CD4-positive, alpha-beta T cell treated with Interleukin-10 for 1 hour (primary cell): ENCODE results near the gene CLDN18.

ENCODE experiments used
- DNase-seq: peaks from one replicate; pipeline ENCODE4 v3.0.0-alpha.2; 2020

CLDN18 gene

DNA sequence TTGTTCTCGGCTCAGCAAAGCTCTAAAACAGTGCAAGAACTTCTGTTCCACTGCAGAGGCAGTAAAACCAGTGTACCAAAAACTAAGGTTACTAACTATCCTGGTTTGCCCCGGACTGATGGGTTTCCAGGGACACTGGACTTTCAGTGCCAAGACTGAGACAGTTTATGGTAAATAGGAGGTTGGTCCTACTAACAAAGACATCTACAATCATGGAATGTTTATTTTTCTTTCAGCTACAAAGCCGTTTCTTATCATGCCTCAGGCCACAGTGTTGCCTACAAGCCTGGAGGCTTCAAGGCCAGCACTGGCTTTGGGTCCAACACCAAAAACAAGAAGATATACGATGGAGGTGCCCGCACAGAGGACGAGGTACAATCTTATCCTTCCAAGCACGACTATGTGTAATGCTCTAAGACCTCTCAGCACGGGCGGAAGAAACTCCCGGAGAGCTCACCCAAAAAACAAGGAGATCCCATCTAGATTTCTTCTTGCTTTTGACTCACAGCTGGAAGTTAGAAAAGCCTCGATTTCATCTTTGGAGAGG is 20.8 kb downstream of the CLDN18 start:
- DNase-seq = no peak

DNA sequence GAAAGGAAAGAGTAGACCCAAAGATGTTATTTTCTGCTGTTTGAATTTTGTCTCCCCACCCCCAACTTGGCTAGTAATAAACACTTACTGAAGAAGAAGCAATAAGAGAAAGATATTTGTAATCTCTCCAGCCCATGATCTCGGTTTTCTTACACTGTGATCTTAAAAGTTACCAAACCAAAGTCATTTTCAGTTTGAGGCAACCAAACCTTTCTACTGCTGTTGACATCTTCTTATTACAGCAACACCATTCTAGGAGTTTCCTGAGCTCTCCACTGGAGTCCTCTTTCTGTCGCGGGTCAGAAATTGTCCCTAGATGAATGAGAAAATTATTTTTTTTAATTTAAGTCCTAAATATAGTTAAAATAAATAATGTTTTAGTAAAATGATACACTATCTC is 21.6 kb downstream of the CLDN18 start:
- no peak for DNase-seq

DNA sequence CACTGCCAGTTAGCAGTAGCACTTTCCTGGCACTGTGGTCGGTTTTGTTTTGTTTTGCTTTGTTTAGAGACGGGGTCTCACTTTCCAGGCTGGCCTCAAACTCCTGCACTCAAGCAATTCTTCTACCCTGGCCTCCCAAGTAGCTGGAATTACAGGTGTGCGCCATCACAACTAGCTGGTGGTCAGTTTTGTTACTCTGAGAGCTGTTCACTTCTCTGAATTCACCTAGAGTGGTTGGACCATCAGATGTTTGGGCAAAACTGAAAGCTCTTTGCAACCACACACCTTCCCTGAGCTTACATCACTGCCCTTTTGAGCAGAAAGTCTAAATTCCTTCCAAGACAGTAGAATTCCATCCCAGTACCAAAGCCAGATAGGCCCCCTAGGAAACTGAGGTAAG is 22.6 kb downstream of the CLDN18 start:
- DNase-seq = no peak

- DNase-seq = no peak
These were observed 23.3 kb downstream of the CLDN18 start for GRCh38 chr3:138033202-138033691.

DNA sequence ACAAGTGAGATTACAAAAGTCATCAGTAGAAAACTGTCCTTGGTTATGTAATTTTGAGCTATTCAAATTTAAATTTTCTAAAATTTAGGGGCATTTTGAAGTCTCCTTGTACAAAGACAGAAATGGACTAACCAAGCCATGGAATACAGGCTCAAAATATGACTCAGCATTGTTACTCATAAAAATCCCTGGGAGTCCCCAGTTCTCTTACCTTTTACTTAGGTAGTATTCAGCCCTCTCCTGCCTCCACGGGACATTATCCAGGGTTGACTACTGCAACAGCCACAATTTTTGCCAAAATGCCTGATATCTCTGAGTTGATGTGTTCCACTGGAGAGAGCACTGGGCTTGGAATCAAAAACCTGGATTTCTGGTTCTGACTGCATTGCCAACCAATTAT is 25.0 kb downstream of the CLDN18 start:
- DNase-seq = no peak

- no peak for DNase-seq
These were observed 26.6 kb downstream of the CLDN18 start for GRCh38 chr3:138036572-138036971.

- no peak for DNase-seq
These were observed 28.9 kb downstream of the CLDN18 start for GRCh38 chr3:138038725-138039462.

DNA sequence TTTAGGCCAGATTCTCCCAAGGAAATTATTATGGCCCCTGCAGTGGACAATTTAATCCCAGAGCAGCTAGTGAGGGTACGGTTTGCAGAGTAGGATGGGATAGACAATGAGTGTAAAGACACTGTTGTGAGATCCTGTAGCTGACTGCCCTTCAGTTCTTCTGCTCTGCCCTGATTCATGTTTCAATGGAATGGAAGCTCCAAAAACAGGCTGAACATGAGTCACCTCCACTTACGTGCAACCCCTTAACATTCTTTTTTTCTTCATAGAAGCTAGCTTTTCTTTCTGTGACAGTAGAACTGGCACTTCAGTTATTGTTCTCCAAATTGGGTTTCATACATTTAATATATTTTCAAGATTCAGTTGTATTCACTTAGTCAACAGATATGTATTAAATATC is 32.1 kb downstream of the CLDN18 start:
- DNase-seq = no peak

- no peak for DNase-seq
These were observed 33.5 kb downstream of the CLDN18 start for GRCh38 chr3:138043266-138044029.

DNA sequence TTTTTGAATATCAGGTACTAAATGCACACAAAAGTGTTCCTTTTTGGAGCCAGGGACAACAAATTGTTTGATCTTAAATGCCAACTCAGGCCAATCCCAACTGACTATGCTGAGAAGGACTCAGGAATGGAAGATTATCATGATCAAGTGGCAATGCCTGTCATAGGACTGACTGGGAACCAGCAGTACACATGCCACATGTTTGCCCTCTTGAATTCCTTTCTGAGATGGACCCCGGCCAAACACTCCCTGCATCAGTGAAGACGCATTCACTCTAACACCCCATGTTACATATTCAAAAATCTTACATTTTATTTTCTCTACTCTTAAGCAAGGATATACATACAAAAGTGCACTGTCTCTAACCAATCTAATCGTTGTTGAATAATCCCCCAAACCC is 36.1 kb downstream of the CLDN18 start:
- no peak for DNase-seq

DNA sequence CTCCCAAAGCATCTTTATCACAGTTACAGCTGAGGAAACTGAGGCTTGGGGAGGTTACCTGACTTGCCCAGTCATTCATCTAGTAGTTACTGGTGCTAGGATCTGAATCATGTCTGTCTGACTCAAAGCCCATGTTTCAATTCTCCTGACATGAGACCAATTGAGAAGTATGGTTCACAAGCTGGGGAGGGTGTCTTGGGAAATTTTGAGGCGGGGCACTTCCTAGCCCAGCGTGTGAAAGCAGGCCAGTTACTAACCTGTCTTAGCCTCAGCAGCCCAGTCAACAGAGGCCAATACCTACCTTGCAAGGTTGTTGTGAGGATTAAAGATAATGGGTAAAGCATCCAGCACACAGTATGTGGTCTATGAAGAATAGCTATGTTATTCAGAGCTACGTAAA is 37.0 kb downstream of the CLDN18 start:
- no peak for DNase-seq

DNA sequence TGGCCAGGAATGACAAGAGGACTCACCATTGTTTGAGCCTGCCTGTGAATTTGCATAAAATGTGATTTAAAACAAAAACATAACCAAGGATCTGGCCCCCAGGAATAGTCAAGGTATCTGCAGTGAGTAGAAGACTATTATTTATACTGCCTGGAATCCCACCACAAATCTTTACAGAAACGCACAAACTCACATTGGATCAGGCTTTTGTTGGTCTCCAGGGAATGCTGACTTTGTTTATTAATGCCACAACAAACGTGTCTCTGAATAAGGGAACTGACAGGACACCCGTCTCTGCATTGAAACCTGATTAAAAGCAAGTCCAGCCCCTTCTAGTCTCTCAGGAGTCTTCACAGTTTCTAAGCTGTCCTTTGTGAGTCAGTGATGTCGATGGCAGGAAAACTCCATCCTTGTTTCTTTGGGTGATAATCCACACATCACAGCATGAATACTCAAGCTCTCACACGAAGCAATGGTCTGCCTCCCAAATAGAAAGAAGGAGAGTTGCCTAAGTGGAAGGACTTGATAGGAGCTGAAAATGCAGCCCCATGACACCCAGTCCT is 37.7 kb downstream of the CLDN18 start:
- no peak for DNase-seq

DNA sequence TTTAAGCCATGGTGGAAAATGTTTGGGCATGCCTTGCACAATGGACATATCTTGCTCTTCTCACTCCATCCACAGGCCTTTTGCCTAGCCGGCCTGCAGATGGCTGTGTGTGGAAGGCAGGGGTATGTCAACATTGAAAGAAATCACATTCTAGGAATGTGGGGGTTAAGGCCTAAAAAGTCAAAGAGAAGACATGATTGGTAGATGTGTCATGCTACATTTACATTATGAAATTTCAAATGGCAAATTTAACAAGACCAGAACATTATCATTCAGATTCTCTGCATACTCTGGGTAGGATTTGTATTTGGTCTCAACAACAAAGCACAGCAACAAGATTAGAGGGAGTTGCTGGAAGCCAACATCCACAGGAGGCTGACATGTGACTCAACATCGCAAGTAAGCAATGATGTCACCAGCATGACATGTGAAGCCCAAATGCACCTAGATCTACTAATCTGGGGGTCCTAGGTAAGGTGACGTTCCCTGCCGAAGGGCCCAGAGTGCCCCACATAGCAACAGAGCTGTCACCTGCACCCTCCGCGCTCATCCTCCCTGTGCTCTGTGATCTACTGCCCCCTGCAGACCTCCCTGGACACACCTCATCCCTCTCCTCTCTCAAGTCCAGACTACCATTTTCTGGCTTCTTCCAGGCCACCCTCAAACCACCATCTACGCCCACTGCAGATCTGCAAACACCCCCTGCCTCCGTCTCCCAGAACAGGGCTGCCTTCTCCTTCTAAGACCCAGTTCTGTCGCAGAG is 39.4 kb downstream of the CLDN18 start:
- DNase-seq = no peak

- DNase-seq = no peak
These were observed 42.2 kb downstream of the CLDN18 start for GRCh38 chr3:138051947-138052802.

GRCh38 chr3:138054057-138054456 is 44.1 kb downstream of the CLDN18 start:
- no peak for DNase-seq

DNA sequence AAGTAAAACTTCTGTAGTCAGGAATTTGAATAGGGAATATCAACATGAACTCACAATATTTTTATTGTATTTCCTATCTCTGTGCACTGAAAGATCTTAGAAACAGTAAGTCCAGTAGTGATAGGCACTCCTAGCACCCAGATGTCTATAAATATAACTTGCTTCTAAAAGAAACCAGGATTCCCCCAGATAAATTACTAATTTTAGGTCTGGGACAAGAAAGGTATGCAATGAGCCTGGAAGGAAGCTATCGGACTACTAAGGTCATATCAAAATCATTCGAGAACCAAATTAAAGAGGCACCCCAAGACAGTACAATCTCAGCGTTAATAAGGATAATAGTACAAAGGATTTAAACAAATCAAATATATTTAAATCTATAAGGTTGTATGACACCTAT is 47.4 kb downstream of the CLDN18 start:
- no peak for DNase-seq

DNA sequence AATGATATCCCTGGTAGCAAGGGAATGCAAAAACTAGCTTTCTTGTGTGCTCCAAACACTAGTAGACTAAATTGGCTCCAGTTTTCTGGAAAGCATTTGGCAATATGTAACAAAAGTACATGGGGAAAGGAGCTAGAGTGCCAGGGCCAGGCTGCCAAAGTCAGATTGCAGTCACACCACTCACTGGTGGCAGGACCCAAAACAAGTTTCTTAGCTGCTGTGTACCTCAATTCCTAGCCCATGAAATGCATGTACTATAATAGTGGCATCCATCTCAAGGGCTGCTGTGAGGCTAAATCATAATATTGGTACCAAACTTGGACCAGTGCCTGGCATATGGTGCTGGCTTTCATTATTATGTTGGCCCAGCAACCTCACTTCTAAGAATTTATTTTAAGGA is 49.3 kb downstream of the CLDN18 start:
- no peak for DNase-seq

DNA sequence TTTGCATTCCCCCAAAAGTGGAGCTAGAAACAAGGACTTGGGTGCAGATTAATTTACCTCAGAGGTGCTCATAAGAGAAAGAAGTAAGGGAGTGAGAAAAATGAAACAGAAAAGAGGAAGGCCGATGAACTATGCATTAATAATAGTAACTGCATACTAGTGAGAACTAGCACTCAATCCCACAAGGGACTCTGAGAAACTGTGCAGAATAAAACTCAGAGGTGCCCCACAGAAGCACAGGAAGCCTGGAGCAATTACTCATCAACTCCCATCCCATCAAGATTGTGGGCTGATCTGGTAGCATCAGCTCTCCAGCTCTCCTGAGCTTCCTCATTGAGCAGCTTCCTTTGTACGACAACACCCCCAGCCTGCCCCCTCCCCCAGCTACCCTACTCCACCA is 50.8 kb downstream of the CLDN18 start:
- no peak for DNase-seq

DNA sequence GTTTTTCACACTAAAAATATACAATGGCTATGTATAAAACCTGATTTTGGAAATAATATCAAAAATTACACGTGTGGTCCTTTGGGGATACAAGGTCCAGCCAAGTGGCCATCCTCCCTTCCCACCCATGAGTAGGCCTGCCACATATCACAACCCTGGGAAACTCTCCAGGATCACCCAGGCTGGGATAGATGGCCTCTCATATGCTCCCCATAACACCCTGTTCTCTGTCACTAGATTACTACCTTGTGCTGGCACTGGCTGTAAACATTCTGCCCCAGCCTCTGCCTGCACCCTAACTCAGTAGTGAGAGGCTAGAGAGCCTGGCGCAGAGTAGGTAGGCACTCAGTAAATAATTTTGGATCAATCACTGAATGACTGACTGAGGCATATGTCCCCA is 52.1 kb downstream of the CLDN18 start:
- no peak for DNase-seq

DNA sequence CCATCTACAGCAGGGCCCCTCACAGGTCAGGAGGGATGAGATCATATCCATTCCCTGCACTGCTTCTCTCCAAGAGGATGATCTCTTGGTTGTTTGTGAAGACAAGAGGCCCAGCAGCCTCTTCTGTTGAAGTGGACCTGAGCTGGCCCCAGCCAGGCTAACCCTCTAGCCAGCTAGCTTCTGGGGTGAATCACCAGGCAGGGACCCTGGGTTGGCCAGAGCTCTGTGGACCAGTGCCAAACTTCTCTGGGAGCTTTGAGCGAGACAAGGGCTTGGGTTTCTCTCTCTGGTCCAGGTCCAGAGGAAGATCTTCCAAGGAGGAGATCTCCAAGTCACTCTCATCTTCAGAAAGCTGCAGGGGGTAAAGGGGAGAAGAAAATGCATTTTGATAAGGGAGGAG is 52.7 kb downstream of the CLDN18 start:
- no peak for DNase-seq

- no peak for DNase-seq
These were observed 53.5 kb downstream of the CLDN18 start for GRCh38 chr3:138063416-138063815.

DNA sequence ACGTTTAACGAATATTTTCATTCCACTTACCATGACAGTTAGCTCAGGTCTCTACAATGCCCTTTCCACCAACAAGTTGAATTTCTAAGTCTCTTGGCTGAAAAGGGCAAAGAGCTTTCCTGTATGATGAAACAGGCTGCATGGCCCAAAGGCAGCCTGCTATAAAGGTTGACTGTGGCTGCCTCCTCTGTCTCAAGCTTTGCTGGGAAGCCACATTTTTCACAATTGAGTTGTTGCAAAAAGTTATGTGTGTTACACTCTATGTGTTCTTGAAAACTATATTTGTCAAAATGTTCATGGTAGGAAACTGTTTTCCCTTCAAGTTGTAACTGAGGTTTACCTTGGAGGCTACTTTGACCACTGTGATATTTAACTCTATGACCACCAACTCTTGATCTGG is 56.0 kb downstream of the CLDN18 start:
- no peak for DNase-seq
